HL-60 (cell line): ENCODE results near the gene DOCK1.

ENCODE experiments used
- DNase-seq, 2 experiments: peaks; one replicate each; pipeline ENCODE4 v3.0.0-alpha.2; 2010 to 2020; ENCODE audit warnings: low read depth in 1 of 2, low spot score in 1 of 2
- H3K27ac ChIP-seq: fragments of 250-450 bp; sonication (Bioruptor Pico); replicated peaks from 2 replicates; pipeline ENCODE4 v1.5.1; 2020; ENCODE audit warnings: mild to moderate bottlenecking, moderate library complexity
- H3K27me3 ChIP-seq: fragments of 250-450 bp; sonication (Bioruptor Pico); 2 replicates; pipeline ENCODE4 v1.5.1; 2021; ENCODE audit warnings: mild to moderate bottlenecking, moderate library complexity; ENCODE audit not compliant: insufficient read depth, poor library complexity, severe bottlenecking
- H3K4me3 ChIP-seq: replicated peaks from 2 replicates; pipeline ENCODE4 v1.5.1; 2011; ENCODE audit warnings: mild to moderate bottlenecking, control low read depth, low read length; ENCODE audit not compliant: insufficient read depth
- GABPA ChIP-seq: IDR thresholded peaks from 2 replicates; pipeline ENCODE4 v1.6.1; 2012; ENCODE audit warnings: low read depth
- POLR2AphosphoS5 ChIP-seq: IDR thresholded peaks from 2 replicates; pipeline ENCODE4 v1.6.1; 2012; ENCODE audit warnings: low read depth
- REST ChIP-seq: IDR thresholded peaks from 2 replicates; pipeline ENCODE4 v1.6.1; 2012; ENCODE audit warnings: low read depth; ENCODE audit not compliant: insufficient replicate concordance
- SPI1 ChIP-seq: IDR thresholded peaks from 2 replicates; pipeline ENCODE4 v1.6.1; 2012; ENCODE audit warnings: low read depth, mild to moderate bottlenecking, borderline replicate concordance
- TF ChIP-seq, protein P1 (sequence below): IDR thresholded peaks from one replicate; pipeline ENCODE4 v1.5.1; 2011; ENCODE audit warnings: low read length, control low read depth, inconsistent platforms; ENCODE audit not compliant: insufficient read depth

Gene DOCK1

GRCh38 chr10:127442220-127442525 lies 536.9 kb downstream of the DOCK1 start:
- no peaks in the 10 kb centered on the region for H3K27me3 ChIP-seq
- no peak for TF ChIP-seq SPI1
- TF ChIP-seq, protein P1, sequence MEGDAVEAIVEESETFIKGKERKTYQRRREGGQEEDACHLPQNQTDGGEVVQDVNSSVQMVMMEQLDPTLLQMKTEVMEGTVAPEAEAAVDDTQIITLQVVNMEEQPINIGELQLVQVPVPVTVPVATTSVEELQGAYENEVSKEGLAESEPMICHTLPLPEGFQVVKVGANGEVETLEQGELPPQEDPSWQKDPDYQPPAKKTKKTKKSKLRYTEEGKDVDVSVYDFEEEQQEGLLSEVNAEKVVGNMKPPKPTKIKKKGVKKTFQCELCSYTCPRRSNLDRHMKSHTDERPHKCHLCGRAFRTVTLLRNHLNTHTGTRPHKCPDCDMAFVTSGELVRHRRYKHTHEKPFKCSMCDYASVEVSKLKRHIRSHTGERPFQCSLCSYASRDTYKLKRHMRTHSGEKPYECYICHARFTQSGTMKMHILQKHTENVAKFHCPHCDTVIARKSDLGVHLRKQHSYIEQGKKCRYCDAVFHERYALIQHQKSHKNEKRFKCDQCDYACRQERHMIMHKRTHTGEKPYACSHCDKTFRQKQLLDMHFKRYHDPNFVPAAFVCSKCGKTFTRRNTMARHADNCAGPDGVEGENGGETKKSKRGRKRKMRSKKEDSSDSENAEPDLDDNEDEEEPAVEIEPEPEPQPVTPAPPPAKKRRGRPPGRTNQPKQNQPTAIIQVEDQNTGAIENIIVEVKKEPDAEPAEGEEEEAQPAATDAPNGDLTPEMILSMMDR = no peak
- no peak for TF ChIP-seq POLR2AphosphoS5
- no peak for TF ChIP-seq GABPA
- TF ChIP-seq REST = no peak
- DNase-seq = no peak
- H3K4me3 ChIP-seq = no peak overlapping the region
- no peak overlapping the region for H3K27ac ChIP-seq

GRCh38 chr10:127444155-127444554 lies 538.9 kb downstream of the DOCK1 start:
- Histone ChIP-seq H3K27ac (no peak overlapping the region), H3K27me3 (no peaks in the 10 kb centered on the region), H3K4me3 (no peak overlapping the region)
- peak in 1 of 2 experiments; percentile 13 for DNase-seq
- TF ChIP-seq, protein P1 = no peak
- peak; percentile 72; the same call in 1 of the 2 replicates for TF ChIP-seq SPI1

GRCh38 chr10:127447197-127447596 lies 542.0 kb downstream of the DOCK1 start:
- Histone ChIP-seq H3K27me3 (no peaks in the 10 kb centered on the region), H3K27ac (no peak overlapping the region), H3K4me3 (no peak overlapping the region)
- DNase-seq = no peak
- TF ChIP-seq GABPA = no peak
- no peak for TF ChIP-seq POLR2AphosphoS5
- TF ChIP-seq SPI1 = no peak

DNA sequence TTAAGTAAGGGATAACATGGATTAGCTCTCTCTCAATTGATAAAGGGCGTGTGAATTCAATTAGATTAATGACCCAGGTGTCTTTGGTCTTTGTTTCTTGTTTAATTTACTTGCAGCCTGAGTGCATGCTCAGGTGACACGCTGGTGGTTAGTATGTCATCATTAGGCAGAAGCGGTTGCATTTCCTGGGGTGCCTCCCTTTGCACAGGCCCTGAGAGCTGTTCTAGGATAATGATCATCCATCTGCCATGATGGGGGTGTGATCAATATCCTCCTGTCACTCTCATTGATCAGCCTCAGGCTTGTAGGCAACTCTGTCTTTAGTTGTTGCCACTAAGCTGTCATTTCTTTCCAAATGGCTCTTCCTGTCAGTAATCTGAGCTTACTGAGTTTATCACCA lies 544.3 kb downstream of the DOCK1 start:
- Histone ChIP-seq H3K4me3 (no peak overlapping the region), H3K27ac (no peak overlapping the region), H3K27me3 (no peaks in the 10 kb centered on the region)
- no peak for TF ChIP-seq REST
- TF ChIP-seq, protein P1 = no peak
- DNase-seq = no peak

- no peaks in the 10 kb centered on the region for H3K27me3 ChIP-seq
- DNase-seq = no peak
- H3K27ac ChIP-seq = no peak overlapping the region
- H3K4me3 ChIP-seq = no peak overlapping the region
- TF ChIP-seq REST = no peak
- TF ChIP-seq SPI1 = no peak
- TF ChIP-seq, protein P1 = no peak
- no peak for TF ChIP-seq POLR2AphosphoS5
- no peak for TF ChIP-seq GABPA
These were observed 545.4 kb downstream of the DOCK1 start for GRCh38 chr10:127450644-127451043.
